ENCODE measurements around the gene SPINK6. TPM values are rescaled to one million over a fixed set of nuclear protein-coding genes. Genes with fewer than 3 reads are reported as not detected.

SPINK6 gene
- total and polyA plus RNA-seq, 2 of the 8 experiments (the other 6 are each of a cell fraction or from before 2014, with no cell fraction given), result not detected

DNA sequence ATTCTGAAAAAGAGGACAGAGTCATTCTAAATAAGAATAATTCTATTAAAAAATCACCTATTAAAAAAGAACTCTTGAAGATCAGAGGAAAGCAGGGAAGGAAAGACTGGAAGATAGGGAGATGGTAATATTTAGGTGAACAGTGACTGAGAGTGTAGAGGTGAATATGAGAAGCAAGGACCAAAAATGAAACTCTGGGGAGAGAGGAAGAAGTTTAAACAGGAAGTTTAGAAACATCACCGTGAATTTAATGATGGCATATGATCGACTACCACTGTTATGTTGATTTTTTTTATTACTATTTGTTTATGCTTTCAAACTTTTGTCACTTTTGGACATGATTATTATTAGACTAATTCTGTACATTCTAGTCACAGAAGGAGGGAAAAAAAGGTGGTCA lies 1.7 kb upstream of the SPINK6 start:
- Histone ChIP-seq H3K23me2 (ENCODE audit: low read depth, low read length) (no peaks in the 10 kb centered on the region), H3K56ac (replicated peaks; ENCODE audit: insufficient read length, low read depth, low read length) (no peak overlapping the region), H3K79me2 (ENCODE audit: control insufficient read depth in 1 of 2, insufficient read depth in 2 of 2, low read length in 2 of 2) (no peaks in the 10 kb centered on the region), H2BK20ac (ENCODE audit: low read length) (no peak overlapping the region), H2BK15ac (ENCODE audit: low read length) (no peak overlapping the region), H4K8ac (ENCODE audit: extremely low read depth, insufficient read depth, low read length) (no peak overlapping the region), H3K4me1 (replicated peaks in 1 of 4; ENCODE audit: control insufficient read depth in 3 of 4, insufficient read depth in 4 of 4, low read length in 3 of 4) (peaks cover 0 to 4% (median 1%) of the 10 kb centered on the region in 4 experiments; a peak in 1 of 7 replicates), H3K79me1 (ENCODE audit: low read depth, low read length) (no peaks in the 10 kb centered on the region), H2BK120ac (replicated peaks; ENCODE audit: low read depth, low read length) (no peak overlapping the region), H2AFZ (ENCODE audit: low read length) (no peak overlapping the region), H2BK12ac (ENCODE audit: low read depth, low read length) (no peak overlapping the region), H3K27me3 (replicated peaks in 1 of 4; ENCODE audit: control insufficient read depth in 3 of 4, extremely low read depth in 1 of 4, insufficient read depth in 3 of 4, low read length in 3 of 4) (no peaks in the 10 kb centered on the region), H2BK5ac (ENCODE audit: low read depth, low read length) (no peak overlapping the region), H3K4me3 (ENCODE audit: extremely low read depth in 1 of 4, insufficient read depth in 2 of 4, low read depth in 3 of 4, low read length in 4 of 4) (no peak overlapping the region), H3K27ac (ENCODE audit: low read depth, low read length) (no peak overlapping the region), H3K36me3 (ENCODE audit: control insufficient read depth in 2 of 4, insufficient read depth in 4 of 4, low read length in 3 of 4) (no peaks in the 10 kb centered on the region), H3K9ac (replicated peaks in 1 of 4; ENCODE audit: extremely low read depth in 1 of 4, low read depth in 3 of 4, low read length in 3 of 4) (no peak overlapping the region), H4K20me1 (replicated peaks in 1 of 2; ENCODE audit: control insufficient read depth in 1 of 2, insufficient read depth in 2 of 2, low read length in 2 of 2) (no peaks in the 10 kb centered on the region), H3K9me3 (ENCODE audit: insufficient read depth in 2 of 2, low read depth in 1 of 2, low read length in 1 of 2) (no peaks in the 10 kb centered on the region), H3K4me2 (ENCODE audit: insufficient read depth in 1 of 2, low read depth in 2 of 2, low read length in 2 of 2) (no peak overlapping the region), H2AK5ac (ENCODE audit: low read depth, low read length) (no peak overlapping the region), H3K18ac (ENCODE audit: extremely low read depth, low read length) (no peak overlapping the region), H3K23ac (ENCODE audit: insufficient read length) (no peak overlapping the region), H4K91ac (replicated peaks; ENCODE audit: insufficient read length, low read length) (no peak overlapping the region), H3K14ac (ENCODE audit: insufficient read length) (no peak overlapping the region), H3K4ac (replicated peaks; ENCODE audit: insufficient read length, low read depth, low read length) (no peak overlapping the region), H4K5ac (ENCODE audit: insufficient read length, low read depth, low read length) (no peak overlapping the region)
- ChIA-PET POLR2A (ENCODE audit: partially characterized antibody) (no interaction called here), CTCF (ENCODE audit: partially characterized antibody) (no interaction called here)
- 88% methylated on average over 2 of the region's 2 CpGs; no CpG with 5 or more reads in 1 of the 2 experiments for WGBS, 2 experiments (ENCODE audit: extremely low coverage in 1 of 2, insufficient coverage in 1 of 2, insufficient read length in 1 of 2, insufficient replicate concordance in 2 of 2, low coverage in 1 of 2, low lambda C conversion rate in 2 of 2, missing lambda C conversion rate in 1 of 2)
- FAIRE-seq (no peak), DNase-seq (ENCODE audit: low read depth in 1 of 2, low spot score in 2 of 2) (no peak)
- no peak for TF ChIP-seq SIN3A (conservative IDR thresholded peaks at IDR 0.05 in 1 of 2, IDR thresholded peaks at IDR 0.05 in 1 of 2; ENCODE audit: low read depth in 1 of 2, low read length in 2 of 2)
- TF ChIP-seq CBX8 (IDR thresholded peaks at IDR 0.05; ENCODE audit: borderline replicate concordance, low read depth, low read length), result no peak
- no peak for TF ChIP-seq FOSL1 (IDR thresholded peaks at IDR 0.05; ENCODE audit: insufficient read depth, low read depth, low read length)
- TF ChIP-seq JUN (IDR thresholded peaks at IDR 0.05; ENCODE audit: low read depth, low read length), result no peak
- no peak for TF ChIP-seq CREB1 (IDR thresholded peaks at IDR 0.05)

Data from H1 (cell line).